Small intestine (tissue), 7 donors: ENCODE results near the gene TRMO. TPM values are rescaled to one million over a fixed set of nuclear protein-coding genes. Genes with fewer than 3 reads are reported as not detected.
A peak's percentile ranks its signal among the peaks of the same experiment; 100 is the strongest.

Source experiments
- DNase-seq, 2 donors: peaks; one replicate each; pipeline versions ENCODE4 v3.0.0 to v3.0.0-alpha.2; 2013
- FAIRE-seq: peaks from 2 replicates; lab custom pipeline; 2012; peaks lifted over from hg19 to GRCh38; lab: Jason Lieb, UNC
- H3K27ac ChIP-seq, 3 donors: one replicate each; pipeline ENCODE4 v1.5.1; 2013; ENCODE audit warnings: low read length in 2 of 3, mild to moderate bottlenecking in 2 of 3, control low read depth in 1 of 3, inconsistent platforms in 1 of 3, low read depth in 1 of 3, moderate library complexity in 1 of 3
- H3K27me3 ChIP-seq, 3 donors: one replicate each; pipeline ENCODE4 v1.6.1; 2013; ENCODE audit warnings: low read length in 3 of 3, inconsistent platforms in 1 of 3; ENCODE audit not compliant: control insufficient read depth in 3 of 3, insufficient read depth in 3 of 3
- H3K36me3 ChIP-seq, 3 donors: one replicate each; pipeline ENCODE4 v1.6.1; 2013; ENCODE audit warnings: low read length in 3 of 3, inconsistent platforms in 1 of 3, low read depth in 1 of 3, mild to moderate bottlenecking in 1 of 3, moderate library complexity in 1 of 3; ENCODE audit not compliant: control insufficient read depth in 3 of 3, insufficient read depth in 2 of 3
- H3K4me1 ChIP-seq, 3 donors: one replicate each; pipeline ENCODE4 v1.6.1; 2013; ENCODE audit warnings: low read length in 2 of 3, inconsistent platforms in 1 of 3, low read depth in 1 of 3, mild to moderate bottlenecking in 1 of 3, moderate library complexity in 1 of 3; ENCODE audit not compliant: control insufficient read depth in 3 of 3, insufficient read depth in 2 of 3
- H3K4me3 ChIP-seq, 3 donors: one replicate each; pipeline ENCODE4 v1.5.1; 2013; ENCODE audit warnings: low read length in 3 of 3, control low read depth in 1 of 3, inconsistent platforms in 1 of 3, low read depth in 1 of 3, mild to moderate bottlenecking in 1 of 3, moderate library complexity in 1 of 3
- H3K9me3 ChIP-seq, 2 donors: one replicate each; pipeline ENCODE4 v1.6.1; 2013; ENCODE audit warnings: low read depth in 1 of 2, low read length in 1 of 2; ENCODE audit not compliant: control insufficient read depth in 2 of 2, insufficient read depth in 1 of 2
- WGBS, 3 donors: extraction: QIAGEN DNeasy Blood & Tissue Kit; methylation state at CpG; one replicate each; pipeline ENCODE4 v1.1.7; 2013; 5-methylcytosine and 5-hydroxymethylcytosine counted together
- polyA plus RNA-seq, 4 donors: library from polyadenylated mRNA; stranded (reverse) in 3 of 4; unstranded in 1 of 4; fragments of 200-250 nt in 3 of 4; fragments of 120-200 nt in 1 of 4; gene quantifications; one replicate each; pipeline versions ENCODE4 v1.2.1 to v1.2.3, GENCODE V29; 2013
- donor health status: healthy with polysubstance abuse.
- donor health status: control.
- donor health status: control.
- donor health status: Bipolar disorder and iron deficiency.
- donor health status: healthy.

Gene TRMO
- polyA plus RNA-seq, 4 donors: 6.2 to 21.7 (median 10.0) TPM

GRCh38 chr9:97892421-97892820, 29.9 kb downstream of the TRMO start:
- peaks cover 0 to 2% (median 0%) of the 10 kb centered on the region in 3 donors for H3K27me3 ChIP-seq
- H3K36me3 ChIP-seq: peaks cover 0 to 4% (median 0%) of the 10 kb centered on the region in 3 donors
- no peaks in the 10 kb centered on the region for H3K4me1 ChIP-seq
- no peak overlapping the region for H3K4me3 ChIP-seq
- no peak for DNase-seq
- 73 to 82% (median 78%) methylated on average over 2 of the region's 2 CpGs for WGBS, 3 donors
- no peaks in the 10 kb centered on the region for H3K9me3 ChIP-seq
- H3K27ac ChIP-seq: no peak overlapping the region
- no peak for FAIRE-seq

DNA sequence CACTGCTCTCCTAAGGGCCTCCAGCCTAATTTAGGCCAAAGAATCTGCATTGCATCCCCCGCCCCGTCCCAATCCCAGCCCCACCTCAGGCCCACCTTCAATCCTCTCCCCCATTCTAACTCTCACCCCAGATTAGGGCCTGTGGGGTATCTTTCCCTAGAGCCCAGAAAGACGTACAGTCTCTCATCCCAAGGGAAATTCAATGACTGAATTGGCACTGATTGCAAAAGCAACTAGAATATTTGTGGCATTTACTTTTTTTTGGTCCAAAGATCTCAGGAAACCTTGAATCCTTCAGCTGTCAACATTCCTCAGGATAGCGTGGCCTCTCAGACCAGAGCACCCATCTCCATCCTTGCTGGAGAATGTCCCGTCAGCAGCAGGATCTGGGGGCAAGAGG, 30.6 kb downstream of the TRMO start:
- Histone ChIP-seq H3K4me1 (no peaks in the 10 kb centered on the region), H3K27ac (no peak overlapping the region), H3K4me3 (no peak overlapping the region), H3K36me3 (peaks cover 0 to 4% (median 0%) of the 10 kb centered on the region in 3 donors), H3K27me3 (peaks cover 0 to 5% (median 0%) of the 10 kb centered on the region in 3 donors), H3K9me3 (no peaks in the 10 kb centered on the region)
- FAIRE-seq: no peak
- WGBS, 3 donors: 82 to 94% (median 89%) methylated on average over 5 of the region's 5 CpGs
- no peak for DNase-seq

DNA sequence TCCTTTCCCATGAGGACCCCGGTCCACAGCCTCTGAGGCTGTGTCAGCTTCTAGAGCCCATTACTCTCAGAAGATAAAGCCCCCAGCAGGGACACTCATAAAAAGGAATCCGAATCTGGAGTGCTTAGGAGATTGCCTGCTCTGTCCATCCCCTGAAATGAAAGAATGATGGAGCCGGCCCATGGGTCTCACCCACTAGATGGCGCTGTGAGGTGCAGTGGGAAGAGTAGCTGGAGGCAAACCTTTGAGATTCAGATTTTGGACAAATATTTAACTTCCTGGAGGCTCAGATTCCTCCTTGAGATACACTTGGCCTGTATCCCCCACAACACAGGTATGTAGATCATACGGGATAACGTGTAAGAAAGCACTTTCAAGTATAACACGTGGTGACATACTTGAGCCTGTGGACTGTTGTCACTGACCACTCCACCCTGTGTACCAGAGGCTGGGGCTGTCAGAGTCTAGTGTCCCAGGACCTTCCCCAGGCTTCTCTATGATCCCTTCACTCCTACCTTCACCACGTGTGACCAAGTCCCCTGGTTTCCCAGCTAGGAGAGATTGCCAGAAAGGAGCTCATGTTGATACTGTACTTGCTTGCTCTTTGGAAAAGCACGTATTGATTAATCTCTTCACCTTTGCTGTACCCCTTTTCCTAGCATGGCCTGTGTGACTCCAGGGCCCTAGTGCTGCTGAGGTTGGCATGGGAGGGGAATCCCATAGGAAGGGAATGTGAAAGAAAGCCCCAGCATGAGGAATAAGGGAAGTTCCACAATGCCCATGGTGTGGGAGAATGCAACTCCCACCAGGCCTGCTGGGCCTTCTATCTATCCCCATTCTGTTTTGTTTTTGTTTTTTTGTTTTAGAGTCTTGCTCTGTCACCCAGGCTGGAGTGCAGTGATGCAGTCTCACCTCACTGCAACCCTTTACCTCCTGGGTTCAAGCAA, 32.1 kb downstream of the TRMO start:
- WGBS, 3 donors: 54 to 66% (median 65%) methylated on average over 9 of the region's 9 CpGs
- Histone ChIP-seq H3K27me3 (peaks cover 0 to 5% (median 0%) of the 10 kb centered on the region in 3 donors), H3K27ac (no peak overlapping the region), H3K4me3 (no peak overlapping the region), H3K4me1 (no peaks in the 10 kb centered on the region), H3K36me3 (no peaks in the 10 kb centered on the region), H3K9me3 (no peaks in the 10 kb centered on the region)
- no peak for FAIRE-seq
- DNase-seq: peak; percentile 20 to 25

DNA sequence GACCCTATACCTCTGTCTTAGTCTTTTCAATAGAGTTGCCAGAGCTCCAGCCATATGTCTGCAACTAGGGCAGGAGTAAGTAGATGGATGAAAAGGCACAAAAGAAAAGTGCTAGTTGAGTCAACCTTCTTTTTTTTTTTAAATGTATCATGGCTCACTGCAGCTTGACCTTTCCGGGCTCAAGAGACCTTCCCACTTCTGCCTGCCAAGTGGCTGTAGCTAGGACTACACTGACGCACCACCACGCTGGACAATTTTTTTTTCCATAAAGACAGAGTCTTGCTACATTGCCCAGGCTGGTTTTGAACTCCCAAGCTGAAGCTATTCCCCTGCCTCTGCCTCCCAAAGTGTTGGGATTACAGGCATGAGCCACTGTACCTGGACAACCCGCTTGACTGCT, 42.0 kb downstream of the TRMO start:
- Histone ChIP-seq H3K36me3 (no peaks in the 10 kb centered on the region), H3K4me1 (no peaks in the 10 kb centered on the region), H3K27ac (no peak overlapping the region), H3K4me3 (no peak overlapping the region), H3K9me3 (no peaks in the 10 kb centered on the region), H3K27me3 (peaks cover 0 to 6% (median 0%) of the 10 kb centered on the region in 3 donors)
- WGBS, 3 donors: 80 to 97% (median 87%) methylated on average over 4 of the region's 4 CpGs
- DNase-seq (no peak), FAIRE-seq (no peak)

DNA sequence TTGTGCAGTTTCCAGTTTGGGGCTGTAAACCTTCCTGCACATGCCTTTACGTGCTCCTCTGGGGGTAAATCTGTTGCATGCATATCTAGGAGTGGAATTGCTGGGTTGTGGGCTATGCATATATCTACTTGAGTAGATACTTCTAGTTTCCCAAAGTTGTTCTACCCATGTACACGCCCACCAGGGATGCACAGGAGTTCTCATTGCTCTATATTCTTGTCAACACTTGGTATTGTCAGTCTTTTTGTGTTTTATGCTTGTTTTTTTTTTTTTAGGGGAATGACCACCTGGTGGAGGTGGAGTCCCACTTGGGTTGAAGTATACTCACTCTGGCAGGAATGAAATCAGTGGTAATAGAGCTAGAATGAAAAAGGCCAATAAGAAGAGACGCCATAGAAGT, 46.2 kb downstream of the TRMO start:
- 82 to 92% (median 90%) methylated on average over 3 of the region's 3 CpGs for WGBS, 3 donors
- H3K4me3 ChIP-seq: no peak overlapping the region
- DNase-seq (no peak), FAIRE-seq (no peak)
- no peaks in the 10 kb centered on the region for H3K36me3 ChIP-seq
- H3K9me3 ChIP-seq: no peaks in the 10 kb centered on the region
- H3K27me3 ChIP-seq: peaks cover 0 to 7% (median 0%) of the 10 kb centered on the region in 3 donors
- no peak overlapping the region for H3K27ac ChIP-seq
- H3K4me1 ChIP-seq: no peaks in the 10 kb centered on the region

- Histone ChIP-seq H3K27me3 (peaks cover 0 to 2% (median 0%) of the 10 kb centered on the region in 3 donors), H3K9me3 (no peaks in the 10 kb centered on the region), H3K36me3 (no peaks in the 10 kb centered on the region), H3K27ac (no peak overlapping the region), H3K4me1 (no peaks in the 10 kb centered on the region), H3K4me3 (no peak overlapping the region)
- FAIRE-seq: no peak
- WGBS, 3 donors: 76 to 87% (median 86%) methylated on average over 5 of the region's 5 CpGs
- no peak for DNase-seq
These were observed 47.2 kb downstream of the TRMO start for GRCh38 chr9:97875111-97875510.

GRCh38 chr9:97874624-97875023, 47.7 kb downstream of the TRMO start:
- DNase-seq: peak in 1 of 2 donors; percentile 17
- Histone ChIP-seq H3K4me3 (no peak overlapping the region), H3K36me3 (no peaks in the 10 kb centered on the region), H3K9me3 (no peaks in the 10 kb centered on the region), H3K4me1 (no peaks in the 10 kb centered on the region), H3K27me3 (peaks cover 0 to 6% (median 0%) of the 10 kb centered on the region in 3 donors), H3K27ac (no peak overlapping the region)
- FAIRE-seq: no peak
- 39 to 69% (median 58%) methylated on average over 6 of the region's 6 CpGs for WGBS, 3 donors

DNA sequence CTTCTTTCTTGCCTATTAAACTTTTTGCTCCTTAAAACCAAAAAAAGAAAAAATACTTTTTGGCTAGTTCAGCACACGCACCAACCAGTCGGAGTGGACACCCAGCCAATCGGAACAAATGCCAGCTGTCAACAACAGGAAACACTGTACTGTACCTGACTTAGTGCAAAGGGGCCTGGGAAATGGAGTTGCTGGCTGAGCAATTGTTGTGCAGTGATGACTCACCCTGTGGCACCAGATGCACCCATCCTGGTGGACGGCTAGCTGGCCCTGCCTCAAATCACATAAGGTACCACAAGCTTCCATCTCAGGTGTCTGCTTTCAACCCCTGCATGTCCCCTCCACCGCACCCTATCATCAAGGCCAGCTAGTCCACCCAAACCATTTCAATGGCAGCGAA, 48.4 kb downstream of the TRMO start:
- Histone ChIP-seq H3K4me1 (no peaks in the 10 kb centered on the region), H3K27me3 (peaks cover 0 to 9% (median 0%) of the 10 kb centered on the region in 3 donors), H3K9me3 (no peaks in the 10 kb centered on the region), H3K27ac (no peak overlapping the region), H3K36me3 (no peaks in the 10 kb centered on the region), H3K4me3 (no peak overlapping the region)
- no peak for DNase-seq
- WGBS, 3 donors: 67 to 78% (median 76%) methylated on average over 6 of the region's 6 CpGs
- no peak for FAIRE-seq
